SK-N-SH treated with all-trans-retinoic acid at 6 μM for 48 hours (cell line): ENCODE results near the gene HIKESHI.
"Not testable (repeated sequence)": the region's sequence is repeated elsewhere in the genome, so short reads cannot be mapped to it uniquely, and the experiment has no call there.

Experiments used
- ATAC-seq: fragments of 200-7000 bp; cut with Tn5 transposase; 3 replicates; pipeline ENCODE4 v1.9.1; 2020; ENCODE audit warnings: mild to moderate bottlenecking, moderate library complexity
- ARNTL ChIP-seq: fragments of 450-650 bp; formaldehyde crosslinking; IDR thresholded peaks from 2 replicates; pipeline ENCODE4 v1.5.0; 2020; ENCODE audit warnings: low read depth, mild to moderate bottlenecking, moderate library complexity, borderline replicate concordance
- BACH2 ChIP-seq: fragments of 250-450 bp; sonication (Bioruptor Pico); IDR thresholded peaks from 2 replicates; pipeline ENCODE4 v1.9.0; 2021; ENCODE audit warnings: mild to moderate bottlenecking, borderline replicate concordance
- CSDC2 ChIP-seq: fragments of 250-450 bp; sonication (Bioruptor Pico); IDR thresholded peaks from 2 replicates; pipeline ENCODE4 v1.5.0; 2020; ENCODE audit warnings: mild to moderate bottlenecking, moderate library complexity
- CSRNP3 ChIP-seq: fragments of 250-450 bp; sonication (Bioruptor Pico); IDR thresholded peaks from 2 replicates; pipeline ENCODE4 v1.5.1; 2021; ENCODE audit warnings: mild to moderate bottlenecking, moderate library complexity
- ESRRG ChIP-seq: fragments of 250-450 bp; sonication (Bioruptor Pico); IDR thresholded peaks from 2 replicates; pipeline ENCODE4 v1.6.1; 2021; ENCODE audit warnings: mild to moderate bottlenecking
- GLIS3 ChIP-seq: fragments of 250-450 bp; sonication (Bioruptor Pico); IDR thresholded peaks from 2 replicates; pipeline ENCODE4 v1.5.0; 2020; ENCODE audit warnings: mild to moderate bottlenecking, moderate library complexity
- OSR1 ChIP-seq: fragments of 250-450 bp; sonication (Bioruptor Pico); IDR thresholded peaks from 2 replicates; pipeline ENCODE4 v1.8.0; 2022; ENCODE audit warnings: moderate library complexity, mild to moderate bottlenecking, inconsistent platforms
- PATZ1 ChIP-seq: fragments of 250-450 bp; sonication (Bioruptor Pico); IDR thresholded peaks from 2 replicates; pipeline ENCODE4 v1.8.0; 2020; ENCODE audit warnings: mild to moderate bottlenecking, moderate library complexity, borderline replicate concordance
- POU6F1 ChIP-seq: fragments of 250-450 bp; sonication (Bioruptor Pico); IDR thresholded peaks from 2 replicates; pipeline ENCODE4 v1.8.0; 2021; ENCODE audit warnings: low read depth, mild to moderate bottlenecking, moderate library complexity, borderline replicate concordance
- PPARA ChIP-seq: fragments of 250-450 bp; sonication (Bioruptor Pico); IDR thresholded peaks from 2 replicates; pipeline ENCODE4 v1.5.0; 2020; ENCODE audit warnings: mild to moderate bottlenecking, borderline replicate concordance
- RARB ChIP-seq: fragments of 250-450 bp; sonication (Bioruptor Pico); IDR thresholded peaks from 2 replicates; pipeline ENCODE4 v1.8.0; 2021; ENCODE audit warnings: mild to moderate bottlenecking, moderate library complexity
- SNAI2 ChIP-seq: fragments of 250-450 bp; sonication (Bioruptor Pico); IDR thresholded peaks from 2 replicates; pipeline ENCODE4 v1.5.0; 2020; ENCODE audit warnings: mild to moderate bottlenecking, moderate library complexity
- TCF4 ChIP-seq: fragments of 250-450 bp; sonication (Bioruptor Pico); IDR thresholded peaks from 2 replicates; pipeline ENCODE4 v1.8.0; 2021; ENCODE audit warnings: mild to moderate bottlenecking, moderate library complexity, borderline replicate concordance
- TSHZ2 ChIP-seq: fragments of 250-450 bp; sonication (Bioruptor Pico); IDR thresholded peaks from 2 replicates; pipeline ENCODE4 v1.5.0; 2020; ENCODE audit warnings: mild to moderate bottlenecking, moderate library complexity
- ZC3H10 ChIP-seq: fragments of 250-450 bp; sonication (Bioruptor Pico); IDR thresholded peaks from 2 replicates; pipeline ENCODE4 v1.5.1; 2021; ENCODE audit warnings: mild to moderate bottlenecking, moderate library complexity
- ZFP3 ChIP-seq: fragments of 250-450 bp; sonication (Bioruptor Pico); IDR thresholded peaks from 2 replicates; pipeline ENCODE4 v1.5.0; 2020; ENCODE audit warnings: mild to moderate bottlenecking, moderate library complexity
- ZFP30 ChIP-seq: fragments of 450-650 bp; formaldehyde crosslinking; IDR thresholded peaks from 2 replicates; pipeline ENCODE4 v1.5.0; 2022; ENCODE audit warnings: mild to moderate bottlenecking, moderate library complexity
- ZNF565 ChIP-seq: fragments of 450-650 bp; formaldehyde crosslinking; conservative IDR thresholded peaks from 2 replicates; pipeline ENCODE4 v1.5.0; 2020; ENCODE audit warnings: low read depth, mild to moderate bottlenecking, moderate library complexity
- ZNF70 ChIP-seq: fragments of 450-650 bp; formaldehyde crosslinking; IDR thresholded peaks from 2 replicates; pipeline ENCODE4 v1.5.0; 2020; ENCODE audit warnings: mild to moderate bottlenecking, moderate library complexity
- ZNF8 ChIP-seq: fragments of 450-650 bp; formaldehyde crosslinking; IDR thresholded peaks from 2 replicates; pipeline ENCODE4 v1.5.0; 2020; ENCODE audit warnings: mild to moderate bottlenecking, moderate library complexity

The HIKESHI gene

GRCh38 chr11:86294026-86294425 lies 8.0 kb upstream of the HIKESHI start:
- TF ChIP-seq TCF4 (no peak), CSRNP3 (CRISPR knock-in tag) (no peak), ZFP3 (no peak), PPARA (no peak), SNAI2 (CRISPR knock-in tag) (no peak), CSDC2 (CRISPR knock-in tag) (no peak), POU6F1 (no peak), OSR1 (CRISPR knock-in tag) (no peak), BACH2 (no peak), ZC3H10 (no peak), ZNF8 (CRISPR knock-in tag) (no peak)

GRCh38 chr11:86301742-86302091 lies 323 bp upstream of the HIKESHI start:
- ATAC-seq, result peak; percentile 8
- TF ChIP-seq ARNTL (CRISPR knock-in tag) (no peak), ZFP3 (no peak), OSR1 (CRISPR knock-in tag) (no peak), CSRNP3 (CRISPR knock-in tag) (no peak), ESRRG (CRISPR knock-in tag) (no peak), ZFP30 (CRISPR knock-in tag) (no peak), ZC3H10 (no peak), CSDC2 (CRISPR knock-in tag) (no peak), ZNF565 (CRISPR knock-in tag) (no peak), SNAI2 (CRISPR knock-in tag) (no peak), GLIS3 (CRISPR knock-in tag) (no peak)

More at GRCh38 chr11:86294026-86294425, 8.0 kb upstream of the HIKESHI start:
- ATAC-seq, result no peak

GRCh38 chr11:86303257-86303656 lies 1.2 kb downstream of the HIKESHI start:
- TF ChIP-seq RARB (CRISPR knock-in tag) (no peak), CSDC2 (CRISPR knock-in tag) (no peak), ZFP30 (CRISPR knock-in tag) (no peak), PATZ1 (CRISPR knock-in tag) (no peak), BACH2 (no peak), SNAI2 (CRISPR knock-in tag) (no peak), CSRNP3 (CRISPR knock-in tag) (no peak), TSHZ2 (CRISPR knock-in tag) (no peak), POU6F1 (no peak), ARNTL (CRISPR knock-in tag) (no peak), ZFP3 (no peak), TCF4 (no peak), ZNF70 (CRISPR knock-in tag) (no peak)

GRCh38 chr11:86308710-86309109 lies 6.7 kb downstream of the HIKESHI start:
- ATAC-seq, result not testable (repeated sequence)

More at GRCh38 chr11:86303257-86303656, 1.2 kb downstream of the HIKESHI start:
- no peak for ATAC-seq
